ENCODE data around the gene CSNK2A3. TPM values are rescaled to one million over a fixed set of nuclear protein-coding genes. Genes with fewer than 3 reads are reported as not detected.

The CSNK2A3 gene
- total RNA-seq, 2 experiments from 2014 or later, result 0.27 to 0.28 TPM

DNA sequence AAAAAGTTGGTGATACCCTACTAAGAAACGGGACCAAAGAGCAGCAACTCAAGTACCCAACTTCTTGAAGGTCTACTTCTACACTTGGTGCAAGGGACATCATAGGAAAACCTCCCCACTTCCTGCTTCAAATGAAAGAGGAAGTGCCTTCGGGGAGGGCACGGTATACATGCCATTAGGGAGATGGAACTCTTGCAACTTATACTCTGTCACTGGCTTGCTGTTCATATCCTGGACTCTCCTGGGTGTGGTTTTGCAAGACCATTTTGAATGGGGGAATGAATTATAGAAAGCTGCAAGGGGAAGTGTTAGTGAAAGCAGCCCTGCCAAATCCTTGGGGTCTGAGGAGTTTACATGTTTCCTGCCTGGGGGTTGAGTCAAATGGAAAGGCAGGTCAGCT, 41.9 kb downstream of the CSNK2A3 start:
- Mint-ChIP-seq H3K27ac (no peak overlapping the region), H3K4me1 (ENCODE audit: low read depth) (peaks cover 7% of the 10 kb centered on the region), H3K4me3 (no peak overlapping the region), H3K36me3 (ENCODE audit: low read depth) (no peaks in the 10 kb centered on the region), H3K9me3 (peaks cover 5% of the 10 kb centered on the region), H3K27me3 (no peaks in the 10 kb centered on the region)
- Histone ChIP-seq H3K4me1 (ENCODE audit: insufficient read depth, low read length) (peaks cover 5% of the 10 kb centered on the region), H3K4me3 (ENCODE audit: low read length) (no peak overlapping the region), H3K27me3 (ENCODE audit: control insufficient read depth in 1 of 2, insufficient read depth in 2 of 2, low read length in 2 of 2) (no peaks in the 10 kb centered on the region), H3K9me3 (ENCODE audit: control insufficient read depth in 1 of 2, insufficient read depth in 1 of 2, low read length in 2 of 2) (no peaks in the 10 kb centered on the region), H3K27ac (ENCODE audit: low read depth in 1 of 2, low read length in 2 of 2) (no peak overlapping the region), H3K36me3 (ENCODE audit: insufficient read depth, low read length) (no peaks in the 10 kb centered on the region)
- DNase-seq, result peak in 3 of 14 experiments; percentile 6 to 22 (median 16)
- ChIA-PET CTCF (no interaction called here), POLR2A (no interaction called here)
- no peak for ATAC-seq (ENCODE audit: poor library complexity)
- TF ChIP-seq, protein P1, sequence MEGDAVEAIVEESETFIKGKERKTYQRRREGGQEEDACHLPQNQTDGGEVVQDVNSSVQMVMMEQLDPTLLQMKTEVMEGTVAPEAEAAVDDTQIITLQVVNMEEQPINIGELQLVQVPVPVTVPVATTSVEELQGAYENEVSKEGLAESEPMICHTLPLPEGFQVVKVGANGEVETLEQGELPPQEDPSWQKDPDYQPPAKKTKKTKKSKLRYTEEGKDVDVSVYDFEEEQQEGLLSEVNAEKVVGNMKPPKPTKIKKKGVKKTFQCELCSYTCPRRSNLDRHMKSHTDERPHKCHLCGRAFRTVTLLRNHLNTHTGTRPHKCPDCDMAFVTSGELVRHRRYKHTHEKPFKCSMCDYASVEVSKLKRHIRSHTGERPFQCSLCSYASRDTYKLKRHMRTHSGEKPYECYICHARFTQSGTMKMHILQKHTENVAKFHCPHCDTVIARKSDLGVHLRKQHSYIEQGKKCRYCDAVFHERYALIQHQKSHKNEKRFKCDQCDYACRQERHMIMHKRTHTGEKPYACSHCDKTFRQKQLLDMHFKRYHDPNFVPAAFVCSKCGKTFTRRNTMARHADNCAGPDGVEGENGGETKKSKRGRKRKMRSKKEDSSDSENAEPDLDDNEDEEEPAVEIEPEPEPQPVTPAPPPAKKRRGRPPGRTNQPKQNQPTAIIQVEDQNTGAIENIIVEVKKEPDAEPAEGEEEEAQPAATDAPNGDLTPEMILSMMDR (IDR thresholded peaks at IDR 0.05), result no peak
- intact Hi-C loops (cut with DNase I, micrococcal nuclease), result no loop called here

GRCh38 chr11:11309906-11310305, 43.1 kb downstream of the CSNK2A3 start:
- TF ChIP-seq, protein P1 (IDR thresholded peaks at IDR 0.05), result no peak
- H3K27ac Mint-ChIP-seq, result no peak overlapping the region
- Histone ChIP-seq H3K27ac (ENCODE audit: low read depth in 1 of 2, low read length in 2 of 2) (no peak overlapping the region), H3K27me3 (ENCODE audit: control insufficient read depth in 1 of 2, insufficient read depth in 2 of 2, low read length in 2 of 2) (no peaks in the 10 kb centered on the region), H3K36me3 (ENCODE audit: insufficient read depth, low read length) (no peaks in the 10 kb centered on the region), H3K4me1 (ENCODE audit: insufficient read depth, low read length) (peaks cover 5% of the 10 kb centered on the region), H3K9me3 (ENCODE audit: control insufficient read depth in 1 of 2, insufficient read depth in 1 of 2, low read length in 2 of 2) (no peaks in the 10 kb centered on the region), H3K4me3 (ENCODE audit: low read length) (no peak overlapping the region)
- ATAC-seq (ENCODE audit: poor library complexity) (no peak), DNase-seq (no peak)
- POLR2A ChIA-PET, result no interaction called here
- H3K4me1 Mint-ChIP-seq (ENCODE audit: low read depth), result peaks cover 7% of the 10 kb centered on the region
- no peaks in the 10 kb centered on the region for H3K27me3 Mint-ChIP-seq
- CTCF ChIA-PET, result no interaction called here
- peaks cover 5% of the 10 kb centered on the region for H3K9me3 Mint-ChIP-seq
- intact Hi-C loops (cut with DNase I, micrococcal nuclease), result no loop called here
- H3K4me3 Mint-ChIP-seq, result no peak overlapping the region
- H3K36me3 Mint-ChIP-seq (ENCODE audit: low read depth), result no peaks in the 10 kb centered on the region

DNA sequence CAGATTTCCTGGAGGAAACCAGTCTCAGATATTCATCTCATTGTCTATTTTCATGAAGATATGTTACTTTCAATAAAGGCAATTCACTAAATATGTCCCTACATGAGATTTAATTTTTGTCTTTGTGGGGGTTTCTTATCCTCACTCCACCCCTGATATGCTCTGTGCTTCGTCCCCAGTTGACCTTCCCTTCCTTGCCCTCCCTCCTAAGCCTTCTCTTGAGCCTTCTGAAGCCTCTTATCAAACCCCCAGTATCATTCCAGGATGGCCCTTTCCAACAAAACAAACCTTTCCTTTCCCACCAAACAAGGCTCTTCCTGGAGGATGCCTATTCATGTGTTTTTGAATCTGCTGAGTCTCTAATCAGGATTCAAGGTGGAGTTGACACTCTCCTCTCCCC, 44.8 kb downstream of the CSNK2A3 start:
- H3K27me3 ChIP-seq (ENCODE audit: control insufficient read depth in 1 of 2, insufficient read depth in 2 of 2, low read length in 2 of 2), result no peaks in the 10 kb centered on the region
- DNase-seq (no peak), ATAC-seq (ENCODE audit: poor library complexity) (no peak)
- Mint-ChIP-seq H3K27me3 (no peaks in the 10 kb centered on the region), H3K27ac (no peak overlapping the region), H3K4me1 (ENCODE audit: low read depth) (peaks cover 7% of the 10 kb centered on the region), H3K4me3 (no peak overlapping the region), H3K36me3 (ENCODE audit: low read depth) (no peaks in the 10 kb centered on the region), H3K9me3 (peaks cover 5% of the 10 kb centered on the region)
- peaks cover 5% of the 10 kb centered on the region for H3K4me1 ChIP-seq (ENCODE audit: insufficient read depth, low read length)
- no peak overlapping the region for H3K27ac ChIP-seq (ENCODE audit: low read depth in 1 of 2, low read length in 2 of 2)
- no peak overlapping the region for H3K4me3 ChIP-seq (ENCODE audit: low read length)
- TF ChIP-seq, protein P1 (IDR thresholded peaks at IDR 0.05), result no peak
- H3K9me3 ChIP-seq (ENCODE audit: control insufficient read depth in 1 of 2, insufficient read depth in 1 of 2, low read length in 2 of 2), result no peaks in the 10 kb centered on the region
- no peaks in the 10 kb centered on the region for H3K36me3 ChIP-seq (ENCODE audit: insufficient read depth, low read length)
- POLR2A ChIA-PET, result no interaction called here
- CTCF ChIA-PET, result no interaction called here
- intact Hi-C loops (cut with DNase I, micrococcal nuclease), result no loop called here

All from CD4-positive, alpha-beta T cell (primary cell).